Measurements from ENCODE around the gene GLRA2.

GLRA2 gene

DNA sequence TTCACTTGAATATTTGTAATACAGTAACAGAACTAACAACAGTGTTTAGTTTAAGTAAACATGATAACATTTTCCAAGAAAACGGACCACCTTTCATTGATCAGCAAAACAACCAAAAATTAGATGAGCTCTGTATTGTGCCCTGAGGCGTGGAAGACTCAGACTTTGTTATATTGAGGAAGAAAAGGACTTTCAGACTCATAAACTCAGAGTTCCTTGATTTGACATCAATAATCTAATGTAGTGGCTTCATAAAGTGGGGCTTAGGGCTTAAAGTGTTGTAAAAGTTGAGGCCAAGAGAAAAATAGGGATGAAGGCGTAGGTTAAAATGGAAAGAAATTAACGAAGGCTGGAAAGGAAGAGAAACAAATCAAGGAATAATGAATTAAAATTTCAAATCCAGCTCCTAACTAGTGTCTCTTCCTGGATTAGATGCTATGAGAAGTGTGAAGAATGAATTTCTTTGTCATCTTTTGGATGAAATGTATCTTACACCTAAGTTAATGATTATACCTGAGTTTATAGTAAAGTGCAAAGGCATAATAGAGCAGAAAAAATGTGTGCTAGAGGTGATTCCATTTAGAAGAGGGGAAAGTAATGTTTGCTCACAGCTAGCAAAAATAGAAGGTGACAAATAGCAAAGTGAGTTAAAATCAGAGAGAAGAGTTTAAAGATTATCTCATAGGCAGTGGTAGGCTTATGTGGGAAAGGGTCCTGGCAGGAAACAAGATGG is 19.8 kb upstream of the GLRA2 start:
- Histone ChIP-seq H3K36me3 (ENCODE audit: control insufficient read depth, insufficient read depth, low read length) (no peaks in the 10 kb centered on the region), H3K27me3 (replicated peaks; ENCODE audit: control insufficient read depth, insufficient read depth, low read length, poor library complexity, severe bottlenecking) (no peaks in the 10 kb centered on the region), H3K4me1 (ENCODE audit: control insufficient read depth, insufficient read depth, low read length, poor library complexity, severe bottlenecking) (no peaks in the 10 kb centered on the region), H3K4me3 (ENCODE audit: insufficient read depth, low read depth, low read length, poor library complexity, severe bottlenecking) (no peak overlapping the region), H3K9me3 (ENCODE audit: control insufficient read depth, low read length) (no peaks in the 10 kb centered on the region), H3K27ac (ENCODE audit: insufficient read depth, low read length, poor library complexity, severe bottlenecking) (no peak overlapping the region)
- no peak for DNase-seq

DNA sequence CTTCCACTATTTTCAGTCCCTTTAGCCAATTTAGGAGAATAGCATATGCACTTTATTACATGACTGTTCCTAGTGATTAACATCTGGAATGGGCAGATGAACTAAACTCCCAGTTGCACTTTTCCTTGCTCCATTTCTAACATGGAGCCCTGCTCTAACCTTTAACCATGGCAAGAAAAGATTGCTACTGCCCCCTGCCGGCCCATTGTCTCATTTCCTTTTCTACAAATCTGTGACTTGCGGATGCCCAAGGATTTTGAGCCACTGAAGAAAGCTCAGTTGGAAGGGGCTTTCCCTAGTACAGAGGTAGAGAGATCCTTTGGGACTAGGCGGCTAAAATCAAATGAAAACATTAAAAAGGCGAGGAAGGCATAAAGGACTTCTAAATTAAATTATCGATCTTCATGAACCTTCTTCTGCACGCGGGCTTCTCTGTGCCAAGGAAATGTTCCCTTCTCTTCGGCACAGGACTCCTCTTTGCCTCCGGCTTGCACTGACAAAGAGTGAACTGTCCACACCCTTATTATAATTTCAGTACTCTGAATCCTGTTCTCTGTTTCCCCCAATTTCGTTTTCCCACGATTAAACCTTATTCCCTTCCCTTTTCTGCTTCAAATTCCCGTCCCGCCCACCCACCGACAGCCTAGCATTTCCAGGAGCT is 577 bp upstream of the GLRA2 start:
- Histone ChIP-seq H3K36me3 (ENCODE audit: control insufficient read depth, insufficient read depth, low read length) (no peaks in the 10 kb centered on the region), H3K27me3 (replicated peaks; ENCODE audit: control insufficient read depth, insufficient read depth, low read length, poor library complexity, severe bottlenecking) (no peaks in the 10 kb centered on the region), H3K4me1 (ENCODE audit: control insufficient read depth, insufficient read depth, low read length, poor library complexity, severe bottlenecking) (no peaks in the 10 kb centered on the region), H3K9me3 (ENCODE audit: control insufficient read depth, low read length) (no peaks in the 10 kb centered on the region), H3K4me3 (ENCODE audit: insufficient read depth, low read depth, low read length, poor library complexity, severe bottlenecking) (no peak overlapping the region), H3K27ac (ENCODE audit: insufficient read depth, low read length, poor library complexity, severe bottlenecking) (no peak overlapping the region)
- peak in 2 of 3 donors; percentile 2 to 5 for DNase-seq

DNA sequence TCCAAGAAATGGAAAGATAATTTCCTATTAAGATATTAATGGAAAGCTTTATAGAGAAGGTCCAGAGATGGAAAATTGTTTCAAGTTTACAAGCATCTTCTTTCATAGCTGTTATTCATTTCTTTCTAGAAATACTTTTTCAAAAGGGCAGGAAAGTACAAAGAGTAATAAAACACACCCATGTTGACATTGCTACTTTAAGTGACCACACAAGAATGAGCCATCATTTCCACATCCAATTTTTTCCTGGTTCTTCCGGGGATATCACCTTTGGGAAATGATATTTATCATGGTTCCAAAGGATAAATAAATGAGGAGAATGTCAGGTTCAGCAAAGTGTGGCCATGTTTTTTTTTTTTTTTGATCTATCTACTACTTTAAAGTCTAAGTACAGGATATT is 4.5 kb downstream of the GLRA2 start:
- Histone ChIP-seq H3K4me1 (ENCODE audit: control insufficient read depth, insufficient read depth, low read length, poor library complexity, severe bottlenecking) (no peaks in the 10 kb centered on the region), H3K27ac (ENCODE audit: insufficient read depth, low read length, poor library complexity, severe bottlenecking) (no peak overlapping the region), H3K4me3 (ENCODE audit: insufficient read depth, low read depth, low read length, poor library complexity, severe bottlenecking) (no peak overlapping the region), H3K36me3 (ENCODE audit: control insufficient read depth, insufficient read depth, low read length) (no peaks in the 10 kb centered on the region), H3K9me3 (ENCODE audit: control insufficient read depth, low read length) (no peaks in the 10 kb centered on the region), H3K27me3 (replicated peaks; ENCODE audit: control insufficient read depth, insufficient read depth, low read length, poor library complexity, severe bottlenecking) (no peaks in the 10 kb centered on the region)
- no peak for DNase-seq

DNA sequence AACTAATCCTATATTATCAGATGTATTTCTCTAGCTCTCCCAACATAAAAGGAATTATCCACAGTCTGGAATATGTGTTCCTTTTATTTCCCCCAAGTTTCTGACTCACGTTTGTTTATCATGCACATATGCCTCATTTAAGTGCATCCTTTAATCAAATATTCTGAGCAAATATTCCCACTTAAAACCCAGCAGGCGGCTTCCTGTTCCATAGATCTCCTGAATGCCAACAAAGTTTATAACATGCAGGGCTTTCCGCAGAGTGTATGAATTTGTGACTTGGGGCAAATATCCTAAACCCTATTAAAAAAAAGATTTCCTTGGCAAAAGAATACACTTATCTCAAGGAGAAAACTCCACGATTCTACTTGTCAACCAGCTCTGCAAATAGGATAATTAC is 16.9 kb downstream of the GLRA2 start:
- H3K27me3 ChIP-seq (replicated peaks; ENCODE audit: control insufficient read depth, insufficient read depth, low read length, poor library complexity, severe bottlenecking) = no peaks in the 10 kb centered on the region
- DNase-seq = no peak
- no peaks in the 10 kb centered on the region for H3K9me3 ChIP-seq (ENCODE audit: control insufficient read depth, low read length)
- H3K36me3 ChIP-seq (ENCODE audit: control insufficient read depth, insufficient read depth, low read length) = no peaks in the 10 kb centered on the region
- H3K4me3 ChIP-seq (ENCODE audit: insufficient read depth, low read depth, low read length, poor library complexity, severe bottlenecking) = no peak overlapping the region
- no peaks in the 10 kb centered on the region for H3K4me1 ChIP-seq (ENCODE audit: control insufficient read depth, insufficient read depth, low read length, poor library complexity, severe bottlenecking)
- no peak overlapping the region for H3K27ac ChIP-seq (ENCODE audit: insufficient read depth, low read length, poor library complexity, severe bottlenecking)

DNA sequence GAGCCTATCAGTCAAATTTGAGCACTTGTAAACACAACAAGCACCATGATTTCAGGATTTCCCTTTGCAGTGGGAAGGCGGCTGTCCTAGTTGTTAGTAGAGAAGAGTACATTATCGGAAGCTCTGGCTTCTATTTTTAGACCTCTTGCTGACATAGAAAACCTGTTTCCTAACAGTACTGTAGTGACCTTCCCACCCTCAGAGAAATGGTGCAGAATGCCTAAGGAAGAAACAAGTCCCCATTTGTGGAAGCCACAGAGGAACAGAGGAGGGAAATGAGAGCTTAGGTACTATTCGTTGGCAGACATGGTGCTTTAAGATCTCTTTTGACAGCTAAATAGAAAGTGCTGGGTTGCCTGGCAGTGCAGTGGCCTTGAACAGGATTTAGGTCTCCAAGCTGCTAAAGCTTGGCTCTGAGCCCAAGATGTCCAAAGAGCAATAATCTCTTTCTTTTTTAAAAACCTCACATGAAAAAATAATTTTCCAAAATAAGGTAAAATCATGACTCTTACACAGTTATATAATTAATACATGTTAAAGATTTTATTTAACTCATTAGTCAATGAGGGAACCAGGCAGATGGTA is 24.9 kb downstream of the GLRA2 start:
- DNase-seq = no peak
- Histone ChIP-seq H3K27ac (ENCODE audit: insufficient read depth, low read length, poor library complexity, severe bottlenecking) (no peak overlapping the region), H3K9me3 (ENCODE audit: control insufficient read depth, low read length) (no peaks in the 10 kb centered on the region), H3K36me3 (ENCODE audit: control insufficient read depth, insufficient read depth, low read length) (no peaks in the 10 kb centered on the region), H3K4me1 (ENCODE audit: control insufficient read depth, insufficient read depth, low read length, poor library complexity, severe bottlenecking) (no peaks in the 10 kb centered on the region), H3K27me3 (replicated peaks; ENCODE audit: control insufficient read depth, insufficient read depth, low read length, poor library complexity, severe bottlenecking) (no peaks in the 10 kb centered on the region), H3K4me3 (ENCODE audit: insufficient read depth, low read depth, low read length, poor library complexity, severe bottlenecking) (no peak overlapping the region)

DNA sequence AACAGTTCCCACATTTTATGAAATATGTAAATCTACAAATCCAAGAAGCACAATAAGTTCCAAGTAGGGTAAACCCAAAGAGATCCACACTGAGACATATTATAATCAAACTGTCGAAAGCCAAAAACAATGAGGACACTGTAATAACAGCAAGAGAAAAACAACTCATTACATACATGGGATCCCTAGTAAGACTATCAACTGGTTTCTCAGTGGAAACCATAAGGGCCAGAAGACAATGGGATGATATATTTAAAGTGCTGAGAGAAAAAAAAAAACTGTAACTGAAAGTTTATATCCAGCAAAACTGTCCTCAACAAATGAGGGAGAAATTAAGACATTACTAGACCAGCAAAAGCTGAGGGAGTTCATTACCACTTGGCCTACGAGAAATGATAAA is 34.7 kb downstream of the GLRA2 start:
- H3K9me3 ChIP-seq (ENCODE audit: control insufficient read depth, low read length) = no peaks in the 10 kb centered on the region
- no peaks in the 10 kb centered on the region for H3K27me3 ChIP-seq (replicated peaks; ENCODE audit: control insufficient read depth, insufficient read depth, low read length, poor library complexity, severe bottlenecking)
- H3K4me1 ChIP-seq (ENCODE audit: control insufficient read depth, insufficient read depth, low read length, poor library complexity, severe bottlenecking) = no peaks in the 10 kb centered on the region
- DNase-seq = no peak
- no peak overlapping the region for H3K4me3 ChIP-seq (ENCODE audit: insufficient read depth, low read depth, low read length, poor library complexity, severe bottlenecking)
- no peaks in the 10 kb centered on the region for H3K36me3 ChIP-seq (ENCODE audit: control insufficient read depth, insufficient read depth, low read length)
- H3K27ac ChIP-seq (ENCODE audit: insufficient read depth, low read length, poor library complexity, severe bottlenecking) = no peak overlapping the region

DNA sequence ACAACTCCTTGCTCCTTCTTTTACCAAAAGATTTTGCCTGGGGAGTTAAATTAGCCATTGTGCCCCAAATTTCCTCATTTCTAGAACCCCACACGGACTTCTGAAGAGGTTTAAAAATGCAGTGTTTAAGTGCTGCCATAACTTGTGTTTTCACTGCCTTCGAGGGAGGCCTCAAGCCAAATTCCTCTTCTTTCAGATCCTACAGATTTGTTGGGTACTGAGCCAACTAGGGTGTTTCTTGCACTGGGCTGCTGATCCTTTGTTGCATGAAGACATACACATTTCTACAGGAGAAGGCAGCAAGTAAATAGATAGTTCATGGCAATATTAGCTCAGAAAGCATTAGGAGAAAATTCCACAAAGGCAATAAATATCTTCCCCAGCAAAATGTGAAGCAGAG is 43.8 kb downstream of the GLRA2 start:
- no peaks in the 10 kb centered on the region for H3K4me1 ChIP-seq (ENCODE audit: control insufficient read depth, insufficient read depth, low read length, poor library complexity, severe bottlenecking)
- no peak overlapping the region for H3K27ac ChIP-seq (ENCODE audit: insufficient read depth, low read length, poor library complexity, severe bottlenecking)
- H3K4me3 ChIP-seq (ENCODE audit: insufficient read depth, low read depth, low read length, poor library complexity, severe bottlenecking) = no peak overlapping the region
- no peaks in the 10 kb centered on the region for H3K36me3 ChIP-seq (ENCODE audit: control insufficient read depth, insufficient read depth, low read length)
- no peaks in the 10 kb centered on the region for H3K9me3 ChIP-seq (ENCODE audit: control insufficient read depth, low read length)
- no peak for DNase-seq
- no peaks in the 10 kb centered on the region for H3K27me3 ChIP-seq (replicated peaks; ENCODE audit: control insufficient read depth, insufficient read depth, low read length, poor library complexity, severe bottlenecking)

DNA sequence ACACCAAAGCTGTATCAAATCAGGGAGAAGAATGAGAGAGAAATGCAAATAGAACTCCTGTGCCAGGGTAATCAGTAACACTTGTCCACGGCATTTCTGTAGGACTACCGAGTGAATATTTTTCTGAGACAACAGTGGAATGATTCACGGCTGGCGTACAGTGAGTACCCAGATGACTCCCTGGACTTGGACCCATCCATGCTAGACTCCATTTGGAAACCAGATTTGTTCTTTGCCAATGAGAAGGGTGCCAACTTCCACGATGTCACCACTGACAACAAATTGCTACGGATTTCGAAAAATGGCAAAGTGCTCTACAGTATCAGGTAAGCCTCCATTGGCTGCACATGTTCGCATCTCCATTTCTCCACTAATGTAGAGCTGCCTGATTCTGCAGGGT is 51.7 kb downstream of the GLRA2 start:
- H3K36me3 ChIP-seq (ENCODE audit: control insufficient read depth, insufficient read depth, low read length) = no peaks in the 10 kb centered on the region
- no peaks in the 10 kb centered on the region for H3K9me3 ChIP-seq (ENCODE audit: control insufficient read depth, low read length)
- H3K27me3 ChIP-seq (replicated peaks; ENCODE audit: control insufficient read depth, insufficient read depth, low read length, poor library complexity, severe bottlenecking) = no peaks in the 10 kb centered on the region
- DNase-seq = no peak
- no peak overlapping the region for H3K4me3 ChIP-seq (ENCODE audit: insufficient read depth, low read depth, low read length, poor library complexity, severe bottlenecking)
- H3K27ac ChIP-seq (ENCODE audit: insufficient read depth, low read length, poor library complexity, severe bottlenecking) = no peak overlapping the region
- H3K4me1 ChIP-seq (ENCODE audit: control insufficient read depth, insufficient read depth, low read length, poor library complexity, severe bottlenecking) = no peaks in the 10 kb centered on the region

DNA sequence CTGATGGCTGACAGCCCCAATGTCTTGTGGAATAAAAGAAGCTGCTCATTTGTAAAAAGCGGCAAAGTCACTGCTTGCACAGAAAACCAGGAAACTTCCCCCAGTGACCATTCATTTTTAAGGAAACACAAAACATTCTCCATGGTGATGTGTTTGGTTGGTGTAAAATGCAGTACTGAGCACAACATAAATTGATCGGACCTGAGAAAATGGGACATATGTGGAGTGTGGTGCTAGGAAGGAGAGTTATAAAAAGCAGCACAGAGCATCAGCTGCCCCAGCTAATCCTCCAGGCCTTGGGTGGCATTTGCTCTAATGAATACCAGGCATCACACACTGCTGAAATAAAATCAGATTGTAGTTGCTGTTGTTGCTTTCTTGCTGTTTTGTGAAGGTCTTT is 55.2 kb downstream of the GLRA2 start:
- H3K27me3 ChIP-seq (replicated peaks; ENCODE audit: control insufficient read depth, insufficient read depth, low read length, poor library complexity, severe bottlenecking) = no peaks in the 10 kb centered on the region

DNA sequence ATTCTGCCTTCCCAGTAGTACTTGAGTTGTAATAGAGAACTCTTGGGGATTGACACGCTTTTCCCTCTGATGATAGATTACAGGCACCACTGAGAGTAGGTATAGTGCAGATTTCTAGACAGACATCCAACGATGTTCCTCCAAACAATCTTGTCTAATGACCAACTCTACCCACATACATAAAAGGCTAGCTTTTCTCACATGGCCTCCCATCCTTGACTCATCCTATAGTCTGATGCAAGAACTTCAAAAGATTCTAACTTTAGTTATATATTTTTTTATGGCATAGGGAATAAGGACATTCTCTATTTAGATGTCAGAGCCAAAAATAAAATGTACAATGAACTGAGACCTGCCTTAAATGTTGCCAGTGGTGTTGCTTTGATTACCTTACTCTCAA is 60.9 kb downstream of the GLRA2 start:
- H3K4me3 ChIP-seq (ENCODE audit: insufficient read depth, low read depth, low read length, poor library complexity, severe bottlenecking) = no peak overlapping the region
- H3K27me3 ChIP-seq (replicated peaks; ENCODE audit: control insufficient read depth, insufficient read depth, low read length, poor library complexity, severe bottlenecking) = no peaks in the 10 kb centered on the region
- no peak overlapping the region for H3K27ac ChIP-seq (ENCODE audit: insufficient read depth, low read length, poor library complexity, severe bottlenecking)
- H3K36me3 ChIP-seq (ENCODE audit: control insufficient read depth, insufficient read depth, low read length) = no peaks in the 10 kb centered on the region
- DNase-seq = no peak
- H3K9me3 ChIP-seq (ENCODE audit: control insufficient read depth, low read length) = no peaks in the 10 kb centered on the region
- H3K4me1 ChIP-seq (ENCODE audit: control insufficient read depth, insufficient read depth, low read length, poor library complexity, severe bottlenecking) = no peaks in the 10 kb centered on the region

More for the DNA sequence above, 55.2 kb downstream of the GLRA2 start:
- no peak overlapping the region for H3K4me3 ChIP-seq (ENCODE audit: insufficient read depth, low read depth, low read length, poor library complexity, severe bottlenecking)
- no peaks in the 10 kb centered on the region for H3K36me3 ChIP-seq (ENCODE audit: control insufficient read depth, insufficient read depth, low read length)
- no peaks in the 10 kb centered on the region for H3K4me1 ChIP-seq (ENCODE audit: control insufficient read depth, insufficient read depth, low read length, poor library complexity, severe bottlenecking)
- no peak for DNase-seq
- H3K27ac ChIP-seq (ENCODE audit: insufficient read depth, low read length, poor library complexity, severe bottlenecking) = no peak overlapping the region
- no peaks in the 10 kb centered on the region for H3K9me3 ChIP-seq (ENCODE audit: control insufficient read depth, low read length)
